ENCODE data around the gene RCSD1.
A peak's percentile ranks its signal among the peaks of the same experiment; 100 is the strongest.

Gene RCSD1

GRCh38 chr1:167683641-167684502, 53.8 kb downstream of the RCSD1 start:
- DNase-seq (ENCODE audit: low read depth in 1 of 2, low spot score in 1 of 2) = no peak

- no peak for DNase-seq (ENCODE audit: low read depth in 1 of 2, low spot score in 1 of 2)
These were observed 55.8 kb downstream of the RCSD1 start for GRCh38 chr1:167685844-167686243.

GRCh38 chr1:167687919-167688519, 58.0 kb downstream of the RCSD1 start:
- peak; percentile 63 to 65 for DNase-seq (ENCODE audit: low read depth in 1 of 2, low spot score in 1 of 2)

- DNase-seq (ENCODE audit: low read depth in 1 of 2, low spot score in 1 of 2) = no peak
These were observed 59.5 kb downstream of the RCSD1 start for GRCh38 chr1:167689567-167689920.

- no peak for DNase-seq (ENCODE audit: low read depth in 1 of 2, low spot score in 1 of 2)
These were observed 60.0 kb downstream of the RCSD1 start for GRCh38 chr1:167690053-167690452.

GRCh38 chr1:167693425-167694045, 63.5 kb downstream of the RCSD1 start:
- DNase-seq (ENCODE audit: low read depth in 1 of 2, low spot score in 1 of 2) = no peak

GRCh38 chr1:167694691-167695090, 64.7 kb downstream of the RCSD1 start:
- DNase-seq (ENCODE audit: low read depth in 1 of 2, low spot score in 1 of 2) = no peak

- no peak for DNase-seq (ENCODE audit: low read depth in 1 of 2, low spot score in 1 of 2)
These were observed 65.1 kb downstream of the RCSD1 start for GRCh38 chr1:167695147-167695546.

GRCh38 chr1:167695756-167696561, 65.9 kb downstream of the RCSD1 start:
- DNase-seq (ENCODE audit: low read depth in 1 of 2, low spot score in 1 of 2) = no peak

- DNase-seq (ENCODE audit: low read depth in 1 of 2, low spot score in 1 of 2) = no peak
These were observed 67.7 kb downstream of the RCSD1 start for GRCh38 chr1:167697667-167698141.

GRCh38 chr1:167698313-167698712, 68.3 kb downstream of the RCSD1 start:
- DNase-seq (ENCODE audit: low read depth in 1 of 2, low spot score in 1 of 2) = no peak

GRCh38 chr1:167701510-167701909, 71.5 kb downstream of the RCSD1 start:
- no peak for DNase-seq (ENCODE audit: low read depth in 1 of 2, low spot score in 1 of 2)

- DNase-seq (ENCODE audit: low read depth in 1 of 2, low spot score in 1 of 2) = no peak
These were observed 73.5 kb downstream of the RCSD1 start for GRCh38 chr1:167703557-167703956.

GRCh38 chr1:167704715-167705114, 74.7 kb downstream of the RCSD1 start:
- no peak for DNase-seq (ENCODE audit: low read depth in 1 of 2, low spot score in 1 of 2)

- DNase-seq (ENCODE audit: low read depth in 1 of 2, low spot score in 1 of 2) = no peak
These were observed 75.2 kb downstream of the RCSD1 start for GRCh38 chr1:167705250-167705649.

GRCh38 chr1:167706363-167706762, 76.3 kb downstream of the RCSD1 start:
- no peak for DNase-seq (ENCODE audit: low read depth in 1 of 2, low spot score in 1 of 2)

- DNase-seq (ENCODE audit: low read depth in 1 of 2, low spot score in 1 of 2) = no peak
These were observed 77.2 kb downstream of the RCSD1 start for GRCh38 chr1:167706931-167707877.

GRCh38 chr1:167707942-167708341, 77.9 kb downstream of the RCSD1 start:
- no peak for DNase-seq (ENCODE audit: low read depth in 1 of 2, low spot score in 1 of 2)

- no peak for DNase-seq (ENCODE audit: low read depth in 1 of 2, low spot score in 1 of 2)
These were observed 78.9 kb downstream of the RCSD1 start for GRCh38 chr1:167708940-167709389.

- no peak for DNase-seq (ENCODE audit: low read depth in 1 of 2, low spot score in 1 of 2)
These were observed 80.8 kb downstream of the RCSD1 start for GRCh38 chr1:167710836-167711235.

Data from activated T-helper 1 cell treated with anti-CD3 and anti-CD28 coated beads, Interleukin-2, amount 50 U/mL, for 16 hours (primary cell).